ENCODE data around the gene SMYD2. TPM values are rescaled to one million over a fixed set of nuclear protein-coding genes. Genes with fewer than 3 reads are reported as not detected.

Gene SMYD2
- total RNA-seq: 68.3 and 70.2 TPM in 2 replicates

GRCh38 chr1:214281021-214281719 lies at the start of gene SMYD2:
SMYD2 (plus strand) TSS chr1:214281159; CDS start chr1:214281255, 96 bp downstream.

